RWPE2 (cell line): ENCODE data around the gene SIL1.

Source experiments
- ATAC-seq: fragments of 200-7000 bp; cut with Tn5 transposase; 3 replicates; pipeline ENCODE4 v1.9.1; 2021; ENCODE audit warnings: low read depth
- DNase-seq: peaks from one replicate; pipeline ENCODE4 v3.0.0-alpha.2; 2020; ENCODE audit warnings: low spot score
- H3K27ac ChIP-seq: fragments of 450-650 bp; 2 replicates; pipeline ENCODE4 v1.5.1; 2017; ENCODE audit warnings: mild to moderate bottlenecking; ENCODE audit not compliant: poor library complexity, severe bottlenecking
- H3K27me3 ChIP-seq: fragments of 250-450 bp; sonication (Bioruptor Pico); 2 replicates; pipeline ENCODE4 v1.5.1; 2021; ENCODE audit warnings: mild to moderate bottlenecking, moderate library complexity; ENCODE audit not compliant: insufficient read depth, poor library complexity, severe bottlenecking
- H3K36me3 ChIP-seq: fragments of 250-450 bp; sonication (Bioruptor Pico); 2 replicates; pipeline ENCODE4 v1.5.1; 2020; ENCODE audit warnings: low read depth, mild to moderate bottlenecking, moderate library complexity
- H3K4me1 ChIP-seq: fragments of 250-450 bp; sonication (Bioruptor Pico); 2 replicates; pipeline ENCODE4 v1.5.1; 2021; ENCODE audit warnings: mild to moderate bottlenecking, moderate library complexity; ENCODE audit not compliant: insufficient read depth, poor library complexity, severe bottlenecking
- H3K4me3 ChIP-seq: fragments of 250-450 bp; sonication (Bioruptor Pico); 2 replicates; pipeline ENCODE4 v1.5.1; 2021; ENCODE audit warnings: mild to moderate bottlenecking, moderate library complexity; ENCODE audit not compliant: severe bottlenecking
- H3K9me3 ChIP-seq: fragments of 250-450 bp; sonication (Bioruptor Pico); 2 replicates; pipeline ENCODE4 v1.5.1; 2021; ENCODE audit warnings: mild to moderate bottlenecking, moderate library complexity; ENCODE audit not compliant: severe bottlenecking
- TF ChIP-seq, protein P1 (sequence below): fragments of 450-650 bp; IDR thresholded peaks from one replicate; pipeline ENCODE4 v1.5.1; 2017; ENCODE audit warnings: mild to moderate bottlenecking, moderate library complexity; ENCODE audit not compliant: poor library complexity, severe bottlenecking

SIL1 gene

DNA sequence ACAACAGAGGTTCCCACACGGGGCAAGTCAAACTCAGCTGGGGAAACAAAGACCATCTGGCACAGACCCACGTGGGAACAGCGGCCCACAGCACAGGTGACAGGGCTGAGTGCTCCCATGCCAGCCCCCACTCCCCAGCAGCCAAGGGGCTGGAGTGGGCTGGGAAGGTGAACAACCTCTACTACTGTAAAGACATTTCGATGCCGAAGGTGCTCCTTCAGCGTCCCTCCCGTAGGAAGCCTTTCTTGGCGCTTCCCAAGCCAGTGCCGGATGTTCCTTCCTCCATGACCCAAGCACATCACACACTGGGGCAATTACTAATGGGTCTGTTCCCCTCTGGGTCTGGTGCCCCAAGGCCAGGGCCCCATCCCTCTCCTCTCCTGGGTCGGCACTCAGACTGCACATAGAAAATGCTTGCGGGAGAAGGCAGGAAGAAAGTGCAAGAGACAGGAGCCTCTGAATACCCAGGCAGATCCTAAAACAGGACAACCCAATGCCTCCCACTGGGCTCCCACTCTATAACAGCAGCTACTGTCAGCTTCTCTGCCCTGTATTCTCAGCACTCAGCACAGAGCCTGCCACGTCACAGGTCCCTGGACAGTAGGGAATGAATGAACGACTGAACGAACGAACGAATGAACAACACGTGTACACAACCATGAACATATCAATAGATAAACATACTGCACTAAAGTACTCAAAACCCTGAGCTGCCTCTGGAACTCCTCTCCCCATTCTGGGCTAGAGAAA lies 246.0 kb downstream of the SIL1 start:
- peak; percentile 47 for DNase-seq
- Histone ChIP-seq H3K27ac (no peak overlapping the region), H3K4me1 (no peaks in the 10 kb centered on the region), H3K9me3 (no peaks in the 10 kb centered on the region), H3K27me3 (no peaks in the 10 kb centered on the region), H3K4me3 (no peak overlapping the region), H3K36me3 (0 out of 2 replicates have a peak, but pooled peaks cover 8% of the 10 kb centered on the region)
- TF ChIP-seq, protein P1, sequence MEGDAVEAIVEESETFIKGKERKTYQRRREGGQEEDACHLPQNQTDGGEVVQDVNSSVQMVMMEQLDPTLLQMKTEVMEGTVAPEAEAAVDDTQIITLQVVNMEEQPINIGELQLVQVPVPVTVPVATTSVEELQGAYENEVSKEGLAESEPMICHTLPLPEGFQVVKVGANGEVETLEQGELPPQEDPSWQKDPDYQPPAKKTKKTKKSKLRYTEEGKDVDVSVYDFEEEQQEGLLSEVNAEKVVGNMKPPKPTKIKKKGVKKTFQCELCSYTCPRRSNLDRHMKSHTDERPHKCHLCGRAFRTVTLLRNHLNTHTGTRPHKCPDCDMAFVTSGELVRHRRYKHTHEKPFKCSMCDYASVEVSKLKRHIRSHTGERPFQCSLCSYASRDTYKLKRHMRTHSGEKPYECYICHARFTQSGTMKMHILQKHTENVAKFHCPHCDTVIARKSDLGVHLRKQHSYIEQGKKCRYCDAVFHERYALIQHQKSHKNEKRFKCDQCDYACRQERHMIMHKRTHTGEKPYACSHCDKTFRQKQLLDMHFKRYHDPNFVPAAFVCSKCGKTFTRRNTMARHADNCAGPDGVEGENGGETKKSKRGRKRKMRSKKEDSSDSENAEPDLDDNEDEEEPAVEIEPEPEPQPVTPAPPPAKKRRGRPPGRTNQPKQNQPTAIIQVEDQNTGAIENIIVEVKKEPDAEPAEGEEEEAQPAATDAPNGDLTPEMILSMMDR = no peak
- no peak for ATAC-seq

DNA sequence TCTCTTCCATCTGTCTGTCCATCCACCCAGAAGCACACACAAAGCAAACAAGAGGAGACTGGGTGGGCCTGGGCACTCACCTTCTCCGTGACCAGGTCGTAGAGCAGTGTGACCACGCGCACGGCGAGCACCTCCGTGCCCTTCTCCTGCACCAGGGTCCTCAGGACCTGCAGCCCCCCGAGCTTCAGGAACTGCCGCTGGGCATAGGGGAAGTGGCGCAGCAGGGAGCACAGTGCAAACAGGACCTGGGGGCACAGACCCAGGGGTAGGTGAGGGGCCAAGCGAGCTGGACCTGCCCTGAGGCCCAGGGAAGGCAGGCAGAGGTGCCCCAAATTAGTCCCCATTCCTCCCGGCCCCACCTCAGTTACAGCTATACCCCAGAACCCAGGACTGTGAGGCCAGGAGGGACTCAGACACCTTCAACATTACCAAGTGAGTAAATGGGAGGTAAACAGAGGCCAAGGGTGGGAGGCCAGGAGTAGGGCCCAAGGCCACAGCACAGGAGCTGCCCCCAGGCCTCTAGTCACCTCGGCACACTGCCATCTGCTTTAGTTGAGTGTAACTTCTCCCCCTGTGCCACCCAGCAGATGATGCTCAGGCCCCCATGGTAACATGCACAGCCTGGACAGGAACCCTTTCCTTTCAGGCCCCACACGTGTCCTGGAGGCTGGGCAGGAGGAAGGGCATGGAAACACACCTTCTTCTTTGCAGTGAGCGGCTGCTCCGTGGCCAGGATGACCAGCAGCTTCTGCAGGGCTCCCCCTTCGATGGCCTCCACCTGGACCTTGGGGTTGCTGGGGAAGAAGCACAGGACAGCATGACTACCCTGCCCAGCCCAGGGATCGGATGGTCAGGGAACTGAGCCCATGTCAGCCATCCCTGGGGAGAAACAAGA lies 246.8 kb downstream of the SIL1 start:
- Histone ChIP-seq H3K4me1 (no peaks in the 10 kb centered on the region), H3K9me3 (no peaks in the 10 kb centered on the region), H3K4me3 (no peak overlapping the region), H3K27ac (no peak overlapping the region), H3K36me3 (0 out of 2 replicates have a peak, but pooled peaks cover 8% of the 10 kb centered on the region), H3K27me3 (no peaks in the 10 kb centered on the region)
- DNase-seq (peak; percentile 58), ATAC-seq (no peak)
- TF ChIP-seq, protein P1 = no peak

DNA sequence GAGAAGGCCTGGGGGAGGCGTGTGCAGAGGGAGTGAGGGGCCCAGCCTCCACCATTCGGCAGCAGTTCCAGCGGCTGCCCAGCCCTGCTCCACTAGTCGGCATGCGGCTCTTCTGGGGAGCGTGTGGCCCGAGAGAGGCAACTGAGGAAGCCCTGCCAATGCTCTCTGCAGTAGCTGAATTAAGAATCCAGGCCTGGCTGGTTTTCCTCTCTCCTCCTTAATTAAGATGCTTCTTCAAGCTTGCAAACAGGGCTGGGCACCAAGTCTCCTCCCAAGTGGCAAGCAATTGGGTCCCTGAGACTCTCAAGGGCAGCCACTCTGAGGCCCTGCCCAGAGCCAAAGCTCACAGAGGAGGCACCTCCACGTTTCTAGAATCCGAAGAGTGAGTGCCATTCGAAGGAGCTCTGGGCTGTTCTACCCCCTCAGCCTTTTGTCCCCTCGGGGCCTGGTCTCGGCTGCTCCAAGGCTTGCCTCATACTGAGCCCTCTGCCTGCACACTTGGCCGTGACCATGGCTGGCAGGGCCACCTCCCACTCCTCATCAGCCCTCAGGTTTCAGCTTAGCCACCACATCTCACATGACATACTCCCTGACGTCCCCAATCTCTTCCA lies 247.6 kb downstream of the SIL1 start:
- ATAC-seq = no peak
- Histone ChIP-seq H3K4me1 (no peaks in the 10 kb centered on the region), H3K9me3 (no peaks in the 10 kb centered on the region), H3K27me3 (no peaks in the 10 kb centered on the region), H3K27ac (no peak overlapping the region), H3K36me3 (0 out of 2 replicates have a peak, but pooled peaks cover 5% of the 10 kb centered on the region), H3K4me3 (no peak overlapping the region)
- TF ChIP-seq, protein P1 = no peak
- DNase-seq = peak; percentile 50

DNA sequence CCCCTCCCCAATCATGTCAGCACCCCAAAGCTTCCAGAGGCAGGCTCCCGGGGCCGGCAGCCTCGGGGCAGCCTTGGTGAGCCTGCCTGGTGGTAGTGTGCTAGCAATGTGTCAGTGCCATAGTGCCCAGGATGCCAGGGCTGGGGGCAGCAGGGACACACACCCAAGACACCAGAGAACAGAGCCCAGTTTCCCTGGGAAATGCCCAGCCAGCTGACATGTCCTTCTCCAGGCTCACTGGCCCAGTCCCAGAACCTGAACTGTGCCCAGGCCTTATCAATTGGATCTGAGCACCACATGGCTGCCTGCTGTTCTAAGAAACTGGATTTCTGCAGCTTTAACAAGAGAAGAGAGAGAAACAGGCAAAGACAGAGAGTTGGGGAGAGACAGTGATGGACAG lies 248.2 kb downstream of the SIL1 start:
- Histone ChIP-seq H3K4me1 (no peaks in the 10 kb centered on the region), H3K4me3 (no peak overlapping the region), H3K36me3 (0 out of 2 replicates have a peak, but pooled peaks cover 5% of the 10 kb centered on the region), H3K27ac (no peak overlapping the region), H3K27me3 (no peaks in the 10 kb centered on the region), H3K9me3 (no peaks in the 10 kb centered on the region)
- TF ChIP-seq, protein P1 = no peak
- peak; percentile 39 for DNase-seq
- no peak; the same call in 2 of the 3 replicates for ATAC-seq
